Cardiac fibroblast (primary cell): ENCODE data around the gene RHBDD2.
A peak's percentile ranks its signal among the peaks of the same experiment; 100 is the strongest.

Experiments used
- DNase-seq, 2 donors: peaks; one replicate each; pipeline versions ENCODE4 v3.0.0 to v3.0.0-alpha.2; 2010; ENCODE audit warnings: low read depth in 2 of 2
- H3K4me3 ChIP-seq, 2 donors: replicated peaks in 1 of 2; 1 replicate in 1 of 2; 2 replicates in 1 of 2; pipeline ENCODE4 v1.5.1; 2011; ENCODE audit warnings: low read depth in 2 of 2, low read length in 2 of 2, mild to moderate bottlenecking in 2 of 2, moderate library complexity in 1 of 2
- TF ChIP-seq, protein P1 (sequence below): IDR thresholded peaks from one replicate; pipeline ENCODE4 v1.5.1; 2011; ENCODE audit warnings: low read depth, mild to moderate bottlenecking, low read length, inconsistent platforms

The RHBDD2 gene

DNA sequence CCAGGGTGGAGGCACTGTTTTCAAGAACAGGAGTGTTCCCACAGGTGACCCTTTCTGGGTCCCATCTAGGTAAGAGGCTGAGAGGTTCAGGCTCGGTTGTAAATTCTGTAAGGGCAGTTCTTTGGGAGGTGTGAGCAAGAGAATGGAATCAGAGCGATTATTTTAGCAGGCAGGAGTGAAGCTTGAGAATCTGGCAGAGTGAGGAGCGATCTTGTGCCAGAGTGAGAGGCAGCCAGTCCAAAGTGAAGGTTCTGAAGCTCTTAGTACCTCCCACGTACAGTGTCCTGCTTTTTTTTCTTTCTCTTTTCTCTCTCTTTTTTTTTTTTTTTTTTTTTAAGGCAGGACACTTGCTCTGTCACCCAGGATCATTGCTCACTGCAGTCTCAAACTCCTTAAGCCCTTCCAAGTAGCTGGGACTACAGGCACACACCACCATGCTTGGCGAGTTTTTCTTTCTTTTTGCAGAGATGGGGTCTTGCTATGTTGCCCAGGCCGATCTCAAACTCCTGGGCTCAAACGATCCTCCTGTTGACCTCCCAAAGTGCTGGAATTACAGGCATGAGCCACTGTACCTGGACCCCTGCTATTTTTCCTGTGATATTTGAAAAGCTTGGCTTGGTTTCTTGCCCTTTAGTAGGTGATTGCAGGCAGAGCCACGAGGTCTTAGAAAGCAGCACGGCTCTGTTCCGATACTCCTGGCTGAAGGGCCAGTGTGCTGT lies 47.0 kb downstream of the RHBDD2 start:
- DNase-seq, result no peak
- H3K4me3 ChIP-seq, result no peak overlapping the region
- TF ChIP-seq, protein P1, sequence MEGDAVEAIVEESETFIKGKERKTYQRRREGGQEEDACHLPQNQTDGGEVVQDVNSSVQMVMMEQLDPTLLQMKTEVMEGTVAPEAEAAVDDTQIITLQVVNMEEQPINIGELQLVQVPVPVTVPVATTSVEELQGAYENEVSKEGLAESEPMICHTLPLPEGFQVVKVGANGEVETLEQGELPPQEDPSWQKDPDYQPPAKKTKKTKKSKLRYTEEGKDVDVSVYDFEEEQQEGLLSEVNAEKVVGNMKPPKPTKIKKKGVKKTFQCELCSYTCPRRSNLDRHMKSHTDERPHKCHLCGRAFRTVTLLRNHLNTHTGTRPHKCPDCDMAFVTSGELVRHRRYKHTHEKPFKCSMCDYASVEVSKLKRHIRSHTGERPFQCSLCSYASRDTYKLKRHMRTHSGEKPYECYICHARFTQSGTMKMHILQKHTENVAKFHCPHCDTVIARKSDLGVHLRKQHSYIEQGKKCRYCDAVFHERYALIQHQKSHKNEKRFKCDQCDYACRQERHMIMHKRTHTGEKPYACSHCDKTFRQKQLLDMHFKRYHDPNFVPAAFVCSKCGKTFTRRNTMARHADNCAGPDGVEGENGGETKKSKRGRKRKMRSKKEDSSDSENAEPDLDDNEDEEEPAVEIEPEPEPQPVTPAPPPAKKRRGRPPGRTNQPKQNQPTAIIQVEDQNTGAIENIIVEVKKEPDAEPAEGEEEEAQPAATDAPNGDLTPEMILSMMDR, result no peak

DNA sequence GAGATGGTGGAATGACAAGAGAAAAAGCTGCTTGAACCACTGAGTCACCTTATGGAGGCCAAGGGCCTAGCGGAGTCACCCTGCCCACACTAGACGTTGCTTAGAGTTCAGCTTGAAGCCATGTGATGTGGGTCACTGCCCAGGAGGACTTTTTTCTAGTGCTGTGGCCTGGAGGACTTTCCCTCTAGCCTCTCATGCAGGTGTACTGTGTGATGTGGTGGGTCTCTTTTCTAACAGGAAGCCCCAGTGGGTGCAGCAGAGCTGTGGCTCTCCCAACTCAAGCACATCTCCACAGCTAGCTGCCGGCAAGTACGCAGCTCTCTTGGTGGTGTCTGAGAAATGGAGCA lies 49.7 kb downstream of the RHBDD2 start:
- TF ChIP-seq, protein P1, result no peak
- no peak for DNase-seq

DNA sequence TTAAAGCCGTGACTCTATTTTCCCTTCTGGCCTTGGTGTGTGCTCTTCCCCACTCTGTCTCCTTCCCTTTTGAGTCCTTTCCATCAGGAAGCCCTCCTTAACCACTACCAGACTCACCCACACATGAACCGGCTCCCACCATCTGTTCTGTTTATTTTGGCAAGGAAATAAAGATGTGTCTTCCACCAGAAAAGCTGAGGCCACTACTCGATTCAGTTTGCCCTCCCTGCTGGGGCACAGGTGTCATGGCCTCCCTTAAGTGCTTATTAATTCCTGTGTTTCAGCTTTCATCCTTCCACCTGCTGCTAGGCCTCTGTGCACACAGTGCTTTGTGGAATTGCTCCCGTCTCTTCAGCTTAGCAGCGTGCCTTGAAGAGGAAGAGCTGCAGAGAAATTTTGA lies 52.8 kb downstream of the RHBDD2 start:
- H3K4me3 ChIP-seq, result no peak overlapping the region

More for the DNA sequence above, 49.7 kb downstream of the RHBDD2 start:
- no peak overlapping the region for H3K4me3 ChIP-seq

DNA sequence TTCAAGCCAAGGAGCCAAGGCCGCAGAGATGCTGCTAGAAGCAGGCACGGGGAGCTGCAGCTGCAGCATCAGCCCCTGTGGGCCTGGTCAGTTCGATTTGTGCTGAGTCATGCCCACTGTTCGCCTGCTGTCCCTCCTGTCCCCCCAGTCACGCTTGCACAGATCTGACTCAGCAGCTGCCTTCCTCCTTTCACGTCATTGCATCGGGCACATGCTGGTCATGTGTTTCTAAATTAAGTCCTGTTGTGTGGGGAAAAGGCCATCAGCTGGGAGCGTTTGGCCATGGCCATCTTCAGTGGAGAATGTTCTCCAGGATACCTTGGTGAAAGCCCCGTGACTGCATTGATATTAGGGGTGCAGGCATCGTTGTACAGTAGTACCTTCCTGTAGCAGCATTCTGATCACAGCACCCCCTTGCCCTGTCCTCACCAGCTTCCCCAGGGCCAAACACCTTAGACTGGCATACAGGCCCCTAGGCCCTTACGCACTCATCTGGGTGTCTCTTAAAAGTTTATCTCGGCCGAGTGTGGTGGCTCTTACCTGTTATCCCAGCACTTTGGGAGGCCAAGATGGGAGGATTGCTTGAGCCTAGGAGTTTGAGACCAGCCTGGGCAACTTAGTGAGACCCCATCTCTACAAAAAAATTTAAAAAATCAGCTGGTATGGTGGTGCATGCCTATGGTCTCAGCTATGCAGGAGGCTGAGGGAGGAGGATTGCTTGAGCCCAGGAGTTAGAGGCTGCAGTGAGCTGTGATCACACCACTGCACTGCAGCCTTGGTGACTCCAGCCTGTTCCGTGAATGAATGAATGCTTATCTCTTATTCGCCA lies 59.3 kb downstream of the RHBDD2 start:
- H3K4me3 ChIP-seq, result no peak overlapping the region
- TF ChIP-seq, protein P1, result no peak
- peak; percentile 90 to 93 for DNase-seq

More for the DNA sequence above, 52.8 kb downstream of the RHBDD2 start:
- TF ChIP-seq, protein P1, result no peak
- DNase-seq, result no peak
